ENCODE data around the gene TBXA2R. TPM values are rescaled to one million over a fixed set of nuclear protein-coding genes. Genes with fewer than 3 reads are reported as not detected.

Gene TBXA2R
- total and polyA plus RNA-seq, 2 of the 4 experiments (the other 2 are of a cell fraction) = 0.36 to 2.3 TPM

GRCh38 chr19:3653865-3654513 is 47.3 kb upstream of the TBXA2R start:
- BruUV-seq (replicated peaks) = no TSS peak
- Histone ChIP-seq H3K27me3 (ENCODE audit: control insufficient read depth, insufficient read depth, low read length) (no peaks in the 10 kb centered on the region), H3K27ac (ENCODE audit: insufficient read depth, low read length) (no peak overlapping the region), H3K9ac (ENCODE audit: low read depth, low read length) (no peak overlapping the region), H3K9me1 (ENCODE audit: insufficient read depth, low read length) (peaks cover 3% of the 10 kb centered on the region; the same call in 1 of the 2 replicates), H3K4me2 (ENCODE audit: low read depth, low read length) (no peak overlapping the region), H3K56ac (ENCODE audit: extremely low read depth, insufficient read depth, low read length) (no peak overlapping the region), H3K23ac (ENCODE audit: low read depth, low read length) (no peak overlapping the region), H3K4me3 (ENCODE audit: insufficient read depth, low read depth, low read length) (no peak overlapping the region), H2AK9ac (replicated peaks; ENCODE audit: low read depth, low read length, poor library complexity) (peak overlapping the region; percentile 70), H3K4me1 (ENCODE audit: control insufficient read depth, insufficient read depth, low read length) (peaks cover 3% of the 10 kb centered on the region), H2BK15ac (ENCODE audit: low read depth, low read length) (no peak overlapping the region; the same call in 2 of the 3 replicates), H4K5ac (ENCODE audit: low read depth, low read length) (no peak overlapping the region), H3K9me3 (ENCODE audit: control insufficient read depth, insufficient read depth, low read length) (no peaks in the 10 kb centered on the region), H3K79me1 (ENCODE audit: low read depth in 1 of 2, low read length in 2 of 2) (peaks cover 6 to 16% of the 10 kb centered on the region in 2 experiments), H2AK5ac (ENCODE audit: low read depth, low read length) (peak overlapping the region; percentile 73; the same call in 1 of the 2 replicates), H2BK5ac (ENCODE audit: low read depth, low read length, poor library complexity, severe bottlenecking) (no peak overlapping the region), H3K18ac (ENCODE audit: low read depth, low read length) (no peak overlapping the region), H3K4ac (ENCODE audit: low read depth, low read length) (no peak overlapping the region), H2BK20ac (ENCODE audit: low read depth, low read length) (no peak overlapping the region), H4K20me1 (ENCODE audit: insufficient read depth, low read length) (no peaks in the 10 kb centered on the region), H4K8ac (ENCODE audit: low read depth in 2 of 2, low read length in 2 of 2) (no peak overlapping the region), H3K14ac (replicated peaks; ENCODE audit: low read depth, low read length) (no peak overlapping the region), H2AFZ (replicated peaks; ENCODE audit: low read length, poor library complexity) (no peak overlapping the region), H2BK120ac (ENCODE audit: low read depth, low read length) (no peak overlapping the region), H4K91ac (ENCODE audit: insufficient read depth, low read depth, low read length) (no peak overlapping the region), H3K36me3 (ENCODE audit: control insufficient read depth, insufficient read depth, low read length) (peaks cover 54% of the 10 kb centered on the region)
- POLR2A ChIA-PET (ENCODE audit: unreplicated experiment) = no interaction called here
- CTCF ChIA-PET = no interaction called here
- TF ChIP-seq MXI1 (IDR thresholded peaks at IDR 0.05; ENCODE audit: borderline replicate concordance, low read depth, low read length) (no peak), BHLHE40 (IDR thresholded peaks at IDR 0.05; ENCODE audit: low read depth, low read length) (no peak), NFE2L2 (IDR thresholded peaks at IDR 0.05; ENCODE audit: low read depth, low read length) (no peak), ELK1 (IDR thresholded peaks at IDR 0.05; ENCODE audit: borderline replicate concordance, low read depth, low read length) (no peak), RCOR1 (IDR thresholded peaks at IDR 0.05; ENCODE audit: insufficient replicate concordance, low read length) (no peak), CTCF (conservative IDR thresholded peaks at IDR 0.05; ENCODE audit: low read depth, low read length) (0 out of 2 replicates have a peak, but pooled peaks have one; percentile 15)
- in situ Hi-C loops (cut with MboI; ENCODE audit: low sequenced_read_pairs) = no loop called here
- WGBS, 2 experiments (ENCODE audit: extremely low coverage in 2 of 2, insufficient read length in 1 of 2) = 97% methylated on average over 12 of the region's 20 CpGs; no CpG with 5 or more reads in 1 of the 2 experiments
- dilution Hi-C loops (cut with HindIII; ENCODE audit: low sequenced_read_pairs, unreplicated experiment) = no loop called here
- DNase-seq = no peak
- intact Hi-C loops (cut with micrococcal nuclease) = no loop called here
- ATAC-seq (ENCODE audit: low read depth) = no peak
